Upper lobe of left lung (tissue), 4 donors: Measurements from ENCODE around the gene KANSL2.
"Not testable (repeated sequence)": the region's sequence is repeated elsewhere in the genome, so short reads cannot be mapped to it uniquely, and the experiment has no call there.

Experiments
- CTCF ChIP-seq, 6 experiments: fragments of 450-650 bp in 4 of 6; fragments of 200-600 bp in 2 of 6; sonication (generic) in 2 of 6; IDR thresholded peaks; one replicate each; pipeline ENCODE4 v1.5.1; 2016 to 2019; ENCODE audit warnings: antibody characterized with exemption in 6 of 6
- EP300 ChIP-seq, 4 donors: sonication (generic); formaldehyde crosslinking; IDR thresholded peaks; one replicate each; pipeline ENCODE4 v1.5.1; 2017; ENCODE audit warnings: antibody characterized with exemption in 4 of 4, control low read depth in 2 of 4
- POLR2A ChIP-seq, 4 donors: fragments of 450-650 bp; IDR thresholded peaks; one replicate each; pipeline ENCODE4 v1.5.1; 2016 to 2017; ENCODE audit warnings: antibody characterized with exemption in 4 of 4, mild to moderate bottlenecking in 2 of 4
- POLR2AphosphoS5 ChIP-seq, 2 donors: sonication (generic); formaldehyde crosslinking; IDR thresholded peaks; one replicate each; pipeline ENCODE4 v1.5.1; 2017; ENCODE audit warnings: antibody characterized with exemption in 2 of 2

GRCh38 chr12:48719002-48719401 is 37.0 kb upstream of the KANSL2 start:
- not testable (repeated sequence) for TF ChIP-seq CTCF, EP300, POLR2AphosphoS5, POLR2A (IDR thresholded peaks at IDR 0.05)
